Measurements from ENCODE around the gene HOXB9.

The HOXB9 gene

DNA sequence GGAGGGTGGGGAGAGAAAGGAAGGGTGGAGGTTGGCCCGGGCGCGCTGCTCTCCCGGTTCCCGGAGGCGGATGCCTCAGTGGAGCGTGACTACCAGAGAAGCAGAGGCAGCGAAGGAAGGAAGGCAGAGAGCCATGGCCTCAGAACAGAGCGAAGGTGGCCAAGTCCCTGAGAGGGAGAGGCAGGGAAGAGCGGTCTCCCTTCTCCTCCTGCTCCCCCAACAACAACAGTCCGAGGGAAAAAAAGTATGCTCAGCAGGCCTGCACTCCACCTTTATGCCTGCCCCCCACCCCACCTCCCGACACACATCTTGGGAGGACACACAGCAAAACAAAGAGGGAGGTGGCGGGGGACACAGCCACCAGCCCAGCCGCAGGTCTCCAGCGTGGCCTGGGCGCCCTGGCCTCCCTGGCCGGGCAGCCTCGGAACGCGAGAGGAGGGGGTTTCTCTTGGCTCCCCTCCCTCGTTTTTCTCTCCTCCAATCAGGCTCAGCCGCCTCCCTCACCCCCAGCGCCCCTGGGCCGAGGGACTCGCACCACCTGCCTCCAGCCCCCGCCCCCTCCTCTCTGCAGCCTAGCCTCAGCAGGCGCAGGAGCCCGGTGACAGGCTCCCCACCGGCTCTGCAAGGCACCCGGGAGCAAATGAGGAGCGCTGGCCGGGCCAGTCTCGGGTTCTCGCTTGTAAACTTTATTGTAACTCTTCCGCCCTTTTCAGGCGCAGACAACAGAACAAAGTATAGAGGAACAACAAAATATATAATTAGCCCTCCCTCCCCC, 14.3 kb downstream of the HOXB9 start:
- DNase-seq (ENCODE audit: low read depth in 1 of 2, low spot score in 1 of 2): no peak

DNA sequence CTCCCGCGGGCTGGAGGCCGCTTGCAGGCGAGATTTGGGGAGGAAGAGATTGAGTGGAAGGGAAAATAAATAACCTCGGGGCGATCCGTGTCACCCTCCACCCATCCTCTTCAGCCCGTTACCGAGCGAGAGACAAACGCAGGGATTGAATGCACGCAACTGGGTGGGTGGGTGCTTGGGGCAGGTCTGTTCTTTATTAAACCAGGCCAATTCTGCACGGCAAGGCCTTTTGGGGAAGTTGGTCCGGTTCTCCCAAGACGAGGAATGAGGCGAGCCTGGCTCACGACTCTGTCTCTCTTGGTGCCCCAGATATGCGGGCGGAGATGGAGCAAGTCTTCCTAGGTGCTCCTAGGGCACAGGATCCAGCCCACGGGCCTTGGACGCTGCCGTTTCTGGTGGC, 14.9 kb downstream of the HOXB9 start:
- DNase-seq (ENCODE audit: low read depth in 1 of 2, low spot score in 1 of 2): no peak

DNA sequence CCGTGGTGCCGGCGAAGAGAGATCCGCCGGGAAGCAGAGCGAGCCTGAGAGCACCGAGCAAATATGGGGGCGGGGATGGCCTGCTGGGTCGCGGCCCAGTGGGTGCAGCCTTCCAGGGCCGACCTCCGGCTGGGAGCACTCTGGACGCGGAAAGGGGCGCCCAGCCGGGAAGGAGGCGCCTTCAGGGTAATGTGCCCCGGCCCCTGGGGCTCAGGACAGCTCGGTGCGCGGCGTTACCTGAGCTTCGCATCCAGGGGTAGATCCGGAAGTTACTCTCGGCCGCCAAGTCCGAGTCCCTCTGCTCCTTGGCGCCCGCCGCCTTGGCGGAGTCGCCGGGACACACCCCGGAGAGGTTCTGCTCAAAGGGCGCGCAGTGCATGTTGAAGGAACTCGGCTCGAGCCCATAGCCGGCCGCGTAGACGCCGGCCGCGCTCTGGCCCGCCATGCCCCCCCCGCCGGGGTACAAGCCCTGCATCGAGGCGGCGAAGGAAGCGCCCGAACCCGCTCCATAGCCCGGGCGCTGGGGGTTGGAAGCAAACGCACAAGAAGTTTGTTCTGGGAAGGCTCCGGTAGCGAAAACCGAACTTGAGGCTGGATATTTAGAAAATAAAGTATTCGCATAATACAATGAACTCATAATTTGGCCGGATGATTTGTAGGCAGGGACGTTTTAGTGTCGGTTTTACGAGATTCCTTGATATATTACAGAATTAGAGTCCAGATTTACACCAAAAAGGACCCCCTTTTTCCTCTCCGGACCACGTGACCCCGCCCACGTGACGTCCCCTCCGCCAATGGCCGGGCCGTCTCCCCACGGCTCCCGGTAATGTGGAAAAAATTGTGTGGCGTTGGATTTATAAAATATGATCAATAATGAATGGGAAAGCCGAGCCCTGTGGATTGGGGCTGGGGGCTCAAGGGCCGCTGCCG, 15.6 kb downstream of the HOXB9 start, which contains the start of gene HOXB7:
Gene HOXB7, minus strand, starts transcription at position 736 of the 930 bp plus-strand sequence. Its CDS starts 99 bp downstream, at position 637.
- DNase-seq (ENCODE audit: low read depth in 1 of 2, low spot score in 1 of 2): no peak

DNA sequence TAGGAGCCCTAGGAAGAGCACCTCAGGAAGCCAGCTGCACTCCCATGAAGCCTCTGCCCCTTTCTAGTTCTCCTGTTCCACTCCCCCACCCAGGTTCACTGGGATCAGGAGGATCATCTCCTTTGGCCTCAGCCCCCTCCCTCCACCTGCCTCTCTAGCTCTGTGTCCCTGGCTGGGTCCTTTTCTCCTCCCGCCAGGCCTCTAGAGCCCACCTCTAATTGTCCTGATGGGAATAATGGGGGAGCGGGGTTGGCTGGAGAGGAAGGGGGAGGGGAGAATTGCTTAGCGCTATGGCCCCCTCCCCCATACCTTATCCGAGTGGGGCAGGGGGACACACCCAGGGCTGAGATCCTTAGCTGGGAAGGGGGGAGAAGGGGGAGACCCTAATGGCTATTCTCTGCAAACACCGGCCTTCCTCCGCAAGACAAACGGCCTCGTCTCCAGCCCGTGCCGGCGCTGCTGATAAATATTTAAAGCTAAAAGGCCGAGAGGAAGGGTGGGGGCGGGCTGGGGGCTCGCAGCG, 16.3 kb downstream of the HOXB9 start:
- no peak for DNase-seq (ENCODE audit: low read depth in 1 of 2, low spot score in 1 of 2)

DNA sequence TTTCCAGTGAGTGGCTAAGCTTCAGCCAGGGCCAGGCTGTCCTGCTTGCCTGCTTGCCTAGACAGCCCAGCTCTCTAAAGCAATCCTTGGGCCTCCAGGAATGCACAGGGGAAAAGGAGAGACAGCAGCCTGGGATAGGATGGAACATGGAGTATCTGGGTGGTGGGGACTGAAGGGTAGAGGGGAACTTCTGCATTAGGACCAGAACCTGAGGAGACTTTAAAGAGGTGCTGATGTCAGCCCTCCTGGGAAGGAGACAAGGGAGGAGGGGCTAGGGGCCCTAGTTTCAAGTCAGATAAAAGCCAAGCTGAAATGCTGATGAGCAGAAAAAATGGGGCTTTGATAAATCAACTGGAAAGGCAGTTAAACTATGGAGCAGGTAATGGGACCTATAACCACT, 17.1 kb downstream of the HOXB9 start:
- no peak for DNase-seq (ENCODE audit: low read depth in 1 of 2, low spot score in 1 of 2)

DNA sequence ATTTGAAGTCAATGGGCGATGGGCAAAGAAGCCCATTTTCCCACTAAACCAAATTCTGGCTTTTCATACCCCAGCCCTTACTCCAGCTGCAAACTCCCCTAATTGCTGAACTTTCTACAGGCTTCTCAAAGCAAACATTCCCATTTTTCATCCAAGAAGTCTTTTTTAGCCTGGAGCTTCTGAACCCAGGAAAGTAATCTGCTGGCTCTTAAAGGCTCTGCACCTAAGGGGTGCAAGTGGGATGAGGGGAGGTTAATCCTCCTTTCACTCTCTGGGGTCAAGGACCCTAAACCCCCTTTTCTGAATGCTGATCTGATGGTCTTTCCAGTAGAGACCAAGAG, 17.7 kb downstream of the HOXB9 start:
- no peak for DNase-seq (ENCODE audit: low read depth in 1 of 2, low spot score in 1 of 2)

DNA sequence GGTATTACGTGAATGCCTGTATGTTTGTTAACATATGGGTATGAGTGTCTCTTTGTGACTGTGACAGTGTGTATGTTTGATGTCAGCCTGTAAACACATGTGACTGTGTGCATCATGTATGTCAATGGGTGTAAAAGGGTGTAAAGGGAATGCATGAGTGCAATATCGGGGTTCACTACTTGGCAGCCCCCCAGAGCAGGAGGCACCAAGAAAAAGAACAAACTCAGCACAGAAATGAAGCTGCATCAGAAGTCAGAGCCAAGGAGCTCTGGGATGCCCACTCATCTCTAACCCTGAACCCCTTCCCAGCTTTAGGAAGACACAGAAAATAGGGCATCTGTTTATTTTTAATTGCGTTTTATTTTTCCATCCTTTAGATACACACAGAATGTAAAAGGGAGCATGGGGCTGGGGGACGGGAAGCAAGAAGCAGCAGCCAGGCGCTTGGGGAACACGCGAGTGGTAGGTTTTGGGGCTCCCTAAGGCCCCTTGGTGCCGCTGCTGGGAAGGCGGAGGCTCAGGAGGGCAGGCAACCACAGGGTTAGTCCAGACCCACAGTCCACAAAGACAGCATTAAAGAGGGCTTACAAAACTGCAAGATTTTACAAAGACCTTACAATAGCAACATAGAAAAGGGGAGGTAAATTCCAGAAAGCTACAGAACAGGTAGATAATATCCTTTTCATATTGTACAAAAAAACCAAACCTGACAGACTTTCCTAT, 19.1 kb downstream of the HOXB9 start:
- no peak for DNase-seq (ENCODE audit: low read depth in 1 of 2, low spot score in 1 of 2)

DNA sequence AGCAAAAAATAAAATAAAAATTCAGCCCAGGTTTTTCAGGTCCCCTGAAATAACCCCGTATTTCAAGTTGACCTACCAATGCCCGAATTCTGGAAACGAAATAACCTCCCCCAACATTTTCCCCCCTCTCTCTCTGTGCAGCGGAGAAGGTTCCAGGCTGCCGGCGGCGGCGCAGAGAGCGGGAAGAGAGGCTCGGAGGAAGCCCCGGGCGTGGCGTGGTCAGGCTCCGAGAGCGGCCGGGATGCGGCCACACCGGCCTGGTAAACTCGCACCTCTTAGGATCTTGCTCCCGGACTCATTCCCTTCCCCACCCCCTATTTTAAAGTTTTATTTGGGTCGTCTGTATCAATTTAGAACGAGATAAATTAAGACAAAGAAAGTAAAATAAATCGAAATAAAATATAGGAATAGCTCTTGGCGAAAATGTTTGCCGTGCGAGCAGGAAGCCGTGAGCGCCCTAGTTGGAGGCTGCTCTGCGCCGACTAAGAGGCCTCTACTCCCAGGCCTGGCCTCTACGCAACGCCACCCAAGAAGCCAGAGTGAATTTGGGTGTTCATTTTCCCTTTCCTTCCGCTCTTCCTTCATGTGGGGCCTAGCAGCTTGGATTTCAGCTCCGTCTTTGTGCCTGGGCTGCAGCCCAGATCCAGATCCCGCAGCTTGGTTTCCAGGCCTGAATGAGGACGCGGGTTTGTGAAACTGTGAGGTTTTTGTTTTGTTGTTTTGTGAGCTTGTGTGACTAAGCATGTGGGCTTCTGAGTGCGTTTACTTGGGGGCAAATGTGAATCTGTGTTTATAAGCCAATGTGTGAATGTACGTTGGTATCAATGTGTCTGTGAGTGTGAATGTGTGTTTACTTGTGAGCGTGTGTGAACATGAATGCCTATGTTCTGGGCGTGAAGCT, 19.9 kb downstream of the HOXB9 start:
- DNase-seq (ENCODE audit: low read depth in 1 of 2, low spot score in 1 of 2): no peak

DNA sequence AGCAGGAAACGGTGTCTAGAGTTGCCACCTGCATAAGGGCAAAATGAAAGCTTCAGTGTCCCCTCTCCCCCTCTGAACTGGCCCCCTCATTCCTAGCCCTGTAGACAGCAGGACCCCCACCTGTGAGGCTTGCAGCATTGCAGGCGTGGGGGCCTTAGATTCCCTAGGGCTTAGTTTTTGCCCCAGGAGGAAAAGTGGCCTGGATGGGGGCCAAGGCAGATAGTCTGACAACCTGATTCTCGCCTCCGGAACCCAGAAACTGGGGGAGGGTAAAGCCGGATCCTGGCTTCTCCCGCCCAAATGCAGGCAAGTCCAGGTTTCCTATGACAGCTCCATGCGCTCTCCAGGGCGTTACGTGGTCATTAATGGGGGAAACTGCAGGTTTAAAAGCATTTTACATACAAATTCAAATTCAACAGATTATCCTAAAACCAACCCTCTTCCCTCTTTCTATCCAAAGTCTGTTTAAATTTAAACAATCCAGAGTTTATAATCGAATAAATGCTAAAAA, 20.7 kb downstream of the HOXB9 start:
- DNase-seq (ENCODE audit: low read depth in 1 of 2, low spot score in 1 of 2): no peak

DNA sequence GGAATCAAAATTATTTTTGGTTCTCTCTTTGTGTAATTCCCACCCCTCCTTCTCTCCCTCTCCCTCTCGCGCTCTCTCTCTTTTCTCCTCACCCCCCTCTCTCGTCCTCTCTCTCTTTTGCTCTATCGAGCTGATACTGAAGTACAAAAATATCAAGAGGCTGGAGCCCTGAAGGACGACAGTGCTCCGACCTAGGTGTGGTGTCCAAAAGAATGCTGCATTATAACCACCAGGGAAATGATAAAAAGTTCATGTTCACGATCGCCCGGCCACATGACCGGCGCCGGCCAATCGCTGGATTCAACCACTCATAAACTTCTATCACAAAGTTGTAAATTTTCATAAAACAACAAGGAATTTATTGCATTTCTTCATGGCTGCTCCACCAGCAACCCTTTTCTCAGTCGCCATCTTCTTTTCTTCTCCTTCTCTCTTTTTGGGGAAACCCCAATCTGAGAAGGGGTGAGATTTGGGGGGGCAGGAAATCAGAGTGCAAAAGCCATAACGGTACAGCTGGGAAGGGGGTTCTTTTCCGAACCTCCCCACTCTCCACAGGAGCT, 21.3 kb downstream of the HOXB9 start, which contains the start of gene HOXB6:
Gene HOXB6, minus strand, starts transcription at position 217 of the 560 bp plus-strand sequence. CDS start 6,836 bp downstream, outside the sequence.
- no peak for DNase-seq (ENCODE audit: low read depth in 1 of 2, low spot score in 1 of 2)

DNA sequence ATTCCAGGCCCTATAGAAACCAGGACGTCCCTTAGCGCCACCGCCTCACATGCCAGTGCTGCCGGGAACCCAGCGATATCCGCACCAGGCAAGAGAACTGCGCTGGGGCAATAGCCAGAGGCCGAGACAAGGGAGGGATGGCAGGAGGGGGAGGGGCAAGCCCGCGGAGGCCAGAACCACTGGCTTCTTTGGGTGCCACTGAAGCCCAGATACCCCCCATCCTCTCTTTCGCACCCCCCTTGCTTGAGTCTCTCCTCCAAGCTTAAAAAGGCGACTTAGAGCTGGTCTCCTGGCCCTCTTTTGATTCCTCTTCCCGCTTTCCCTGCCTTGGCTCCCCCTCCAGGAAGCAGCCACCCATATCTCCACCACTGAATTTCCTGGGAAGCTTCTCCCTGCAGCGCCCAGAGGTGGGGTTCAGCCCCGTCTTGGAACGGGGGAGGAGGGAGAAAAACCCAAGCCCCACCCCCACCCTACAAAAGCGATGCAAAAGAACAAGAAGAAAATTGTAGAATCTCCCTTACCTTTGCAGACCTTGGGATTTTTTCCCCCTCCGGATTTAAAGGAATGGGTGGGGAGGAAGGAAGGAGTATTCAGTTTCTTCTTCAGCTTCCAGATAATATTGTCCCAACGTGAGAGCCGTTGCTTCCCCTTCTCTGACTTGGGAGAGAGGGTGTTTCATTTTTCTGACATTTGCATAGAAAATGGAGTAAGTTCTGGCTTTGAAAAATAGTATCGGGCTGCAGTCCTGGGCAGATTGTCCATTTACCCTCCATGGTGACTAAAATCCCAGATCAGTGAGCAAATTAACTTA, 22.0 kb downstream of the HOXB9 start:
- no peak for DNase-seq (ENCODE audit: low read depth in 1 of 2, low spot score in 1 of 2)

DNA sequence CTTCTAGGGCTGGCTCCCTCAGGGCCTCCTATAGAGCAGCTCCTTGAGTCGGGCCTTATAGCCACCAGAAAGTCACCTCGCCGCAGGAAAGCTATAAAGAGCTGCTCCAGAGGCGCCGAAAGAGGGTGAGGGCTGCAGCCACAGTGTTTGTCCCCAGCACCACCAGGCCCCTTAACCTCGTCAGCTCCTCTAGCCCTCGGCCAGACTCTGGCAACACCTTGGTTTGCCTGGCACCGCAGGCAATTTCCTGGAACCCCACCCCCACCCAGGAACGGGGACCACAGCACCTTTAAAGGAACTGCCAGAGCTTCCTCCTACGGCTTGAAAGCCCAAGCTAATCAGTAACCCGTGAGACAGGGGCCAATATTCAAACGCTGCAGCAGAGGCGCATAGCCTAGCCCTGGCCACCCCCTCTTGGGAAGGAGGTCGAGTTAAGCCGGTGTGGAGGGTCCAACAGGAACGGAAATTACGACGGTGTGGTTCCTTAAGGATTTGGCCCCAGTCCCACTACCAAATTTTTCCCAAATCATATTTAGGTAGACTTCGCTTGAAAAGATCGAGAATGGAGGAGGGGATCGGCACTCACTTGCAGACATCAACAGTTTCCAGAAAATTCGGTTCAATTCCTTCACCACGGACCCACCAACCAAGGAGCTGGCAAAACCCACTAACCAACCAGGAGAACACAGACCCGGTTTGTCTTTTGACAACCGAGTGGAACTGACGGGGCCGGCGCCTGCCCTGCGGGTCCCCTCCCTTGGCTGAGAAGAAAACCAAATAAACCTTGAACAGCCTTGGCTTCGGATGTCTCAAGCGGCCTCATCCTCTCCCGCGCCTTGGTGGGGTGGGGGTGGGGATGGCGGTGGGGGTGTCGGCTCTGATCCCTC, 24.4 kb downstream of the HOXB9 start:
- no peak for DNase-seq (ENCODE audit: low read depth in 1 of 2, low spot score in 1 of 2)

DNA sequence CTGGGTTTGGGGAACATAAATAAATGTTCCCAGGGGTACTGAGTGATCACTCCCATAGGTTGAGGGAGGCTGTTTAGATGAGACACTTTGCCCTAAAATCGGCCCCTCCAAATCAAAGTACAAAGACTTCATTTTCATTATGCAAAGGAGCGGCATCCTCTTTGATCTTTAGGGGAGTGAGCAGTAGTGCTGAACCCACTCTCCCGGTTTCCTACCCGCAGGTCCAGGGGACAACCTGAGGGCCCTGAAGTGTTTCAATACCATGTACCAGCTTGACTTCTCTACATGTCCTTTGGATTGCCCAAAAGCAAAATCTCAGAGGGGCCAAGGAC, 25.0 kb downstream of the HOXB9 start:
- DNase-seq (ENCODE audit: low read depth in 1 of 2, low spot score in 1 of 2): no peak

DNA sequence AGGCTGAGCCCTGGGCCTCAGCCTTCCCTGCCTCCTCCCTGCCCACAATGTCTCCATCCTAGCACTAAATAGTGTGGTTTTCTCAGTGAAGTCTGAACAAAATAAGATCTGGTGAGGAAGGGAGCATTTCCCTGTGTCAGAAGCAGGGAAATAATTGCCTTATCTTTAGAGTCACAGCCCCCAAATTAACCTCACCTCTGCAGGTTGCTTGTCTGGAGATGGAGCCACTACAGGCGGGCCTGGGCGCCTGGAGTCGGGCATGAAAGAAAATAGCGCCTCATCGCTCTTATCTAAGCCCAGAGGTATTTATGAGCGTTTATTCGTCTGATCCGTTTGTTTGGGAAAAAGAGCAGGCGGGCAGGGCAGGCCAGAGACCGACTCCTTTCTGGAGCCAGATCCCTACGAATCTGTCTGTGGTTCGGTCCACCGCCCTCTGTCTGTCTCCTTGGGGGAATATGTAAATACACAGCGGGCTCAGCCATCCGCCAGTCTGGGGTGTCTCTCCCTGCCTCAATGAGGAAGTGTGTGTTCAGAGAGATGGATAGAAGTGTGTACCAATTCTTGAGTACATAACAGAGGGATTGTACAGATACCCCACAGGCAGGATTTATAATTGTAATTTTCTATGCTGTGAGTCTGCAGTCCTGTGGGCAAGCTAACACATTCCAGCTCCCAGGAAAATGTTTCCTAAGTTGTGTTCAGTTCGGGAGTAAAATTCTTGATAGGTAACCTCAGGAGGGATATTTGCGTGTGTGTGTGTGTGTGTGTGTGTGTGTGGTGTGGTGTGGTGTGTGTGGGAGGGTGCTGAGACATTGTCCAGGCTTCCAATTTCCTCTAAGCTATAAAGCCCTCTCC, 25.7 kb downstream of the HOXB9 start:
- DNase-seq (ENCODE audit: low read depth in 1 of 2, low spot score in 1 of 2): no peak

DNA sequence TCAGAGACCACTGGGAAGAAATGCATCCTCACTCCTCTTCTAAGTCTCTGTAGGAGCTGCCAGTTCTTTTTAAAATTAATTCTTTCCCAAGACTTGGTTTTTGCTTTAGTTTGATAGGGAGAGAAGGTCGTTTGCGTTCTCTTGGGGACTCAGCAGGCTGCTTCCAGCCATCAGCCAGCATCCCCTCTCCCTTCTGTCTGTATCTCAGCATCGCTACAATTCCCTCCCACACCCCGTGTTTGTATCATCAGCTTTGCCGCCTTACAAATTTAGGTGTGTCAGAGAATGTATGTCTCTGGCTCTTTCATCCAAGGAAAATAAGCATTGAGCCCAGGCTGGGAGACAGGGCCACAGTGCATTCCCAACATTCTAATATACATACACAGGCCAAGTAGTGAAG, 26.8 kb downstream of the HOXB9 start:
- no peak for DNase-seq (ENCODE audit: low read depth in 1 of 2, low spot score in 1 of 2)

DNA sequence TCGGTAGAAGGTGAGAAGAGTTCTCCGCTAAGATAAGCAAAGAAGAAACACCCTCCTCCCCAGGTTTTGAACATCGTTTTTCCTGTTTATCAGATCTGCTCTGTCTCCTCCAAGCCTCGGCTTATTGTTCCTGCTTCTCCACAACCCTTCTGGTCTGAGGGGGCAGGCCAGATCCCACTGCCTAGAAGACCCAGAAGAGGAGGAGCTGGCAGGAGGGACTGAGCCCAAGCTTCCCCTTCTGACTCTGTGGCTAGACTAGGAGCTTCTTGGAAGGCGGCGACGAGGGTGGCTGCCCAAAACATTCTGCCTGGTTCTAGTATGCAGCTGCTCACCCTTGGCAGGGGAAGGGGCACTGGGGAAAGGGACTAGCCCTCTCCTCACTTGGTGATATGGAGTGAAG, 27.4 kb downstream of the HOXB9 start:
- DNase-seq (ENCODE audit: low read depth in 1 of 2, low spot score in 1 of 2): no peak
